ENCODE measurements around the gene VKORC1.
"Not testable (repeated sequence)": the region's sequence is repeated elsewhere in the genome, so short reads cannot be mapped to it uniquely, and the experiment has no call there.

The VKORC1 gene

GRCh38 chr16:31094424-31095120, at the start of gene VKORC1:
Gene VKORC1, minus strand, starts transcription at chr16:31094797. Its CDS starts 68 bp downstream, at chr16:31094729.
- peak; percentile 95 for DNase-seq (ENCODE audit: low spot score)

DNA sequence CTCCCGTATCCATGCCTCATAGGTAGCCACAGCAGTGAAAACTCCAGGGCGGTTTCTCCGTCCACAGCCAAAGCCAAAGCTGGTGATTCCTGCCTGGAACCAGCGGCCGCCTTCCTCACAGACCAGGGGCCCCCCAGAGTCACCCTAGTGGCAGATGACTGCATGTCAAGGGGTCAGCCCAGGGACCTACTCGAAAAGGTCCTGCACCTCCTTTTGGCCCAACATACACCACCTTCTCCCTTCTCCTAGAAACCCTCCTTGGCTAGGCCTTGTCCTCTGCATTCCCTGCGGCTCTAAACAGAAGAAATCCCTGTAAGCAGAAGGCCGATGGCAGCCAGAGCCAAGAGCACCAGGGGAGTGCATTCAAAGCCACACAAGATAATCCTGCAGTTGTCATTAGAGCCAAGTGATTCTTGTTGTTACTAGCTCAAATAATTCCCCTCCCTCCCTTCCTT, 49.1 kb upstream of the VKORC1 start:
- no peak for DNase-seq (ENCODE audit: low spot score)

DNA sequence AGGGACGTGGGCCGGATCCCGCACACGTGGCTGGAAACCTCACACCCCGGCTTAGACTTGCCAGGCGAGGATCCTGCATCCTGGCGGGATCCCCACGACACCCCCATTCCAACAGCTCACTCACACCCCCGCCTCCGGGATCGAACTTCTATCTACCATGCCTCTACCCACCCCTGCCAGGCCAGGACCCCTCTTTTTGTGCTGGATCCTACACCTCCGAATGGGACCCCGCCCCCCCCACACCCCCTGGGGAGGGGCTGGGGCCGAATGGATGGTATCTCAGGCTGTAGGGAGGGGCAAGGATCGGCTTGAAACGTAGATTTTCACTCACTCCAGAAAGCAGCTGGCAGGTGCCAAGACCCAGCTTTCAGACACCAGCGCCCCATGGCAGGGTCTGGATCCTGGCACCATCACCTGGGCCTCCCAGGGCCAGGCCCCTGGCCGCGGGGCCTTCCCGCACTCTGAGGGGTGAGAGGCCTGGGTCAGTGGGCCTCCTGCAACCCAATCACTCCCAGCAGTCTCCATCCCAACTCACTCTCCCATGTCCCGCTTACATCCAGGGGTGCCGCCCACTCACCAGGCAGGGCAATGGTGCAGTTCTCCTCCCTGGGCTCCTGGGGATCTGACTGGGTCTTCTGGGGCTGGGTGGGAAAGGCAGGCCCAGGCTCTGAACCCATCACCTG, 48.6 kb upstream of the VKORC1 start:
- DNase-seq (ENCODE audit: low spot score) = no peak

- DNase-seq (ENCODE audit: low spot score) = peak; percentile 99
These were observed 47.8 kb upstream of the VKORC1 start for GRCh38 chr16:31142109-31143010.

DNA sequence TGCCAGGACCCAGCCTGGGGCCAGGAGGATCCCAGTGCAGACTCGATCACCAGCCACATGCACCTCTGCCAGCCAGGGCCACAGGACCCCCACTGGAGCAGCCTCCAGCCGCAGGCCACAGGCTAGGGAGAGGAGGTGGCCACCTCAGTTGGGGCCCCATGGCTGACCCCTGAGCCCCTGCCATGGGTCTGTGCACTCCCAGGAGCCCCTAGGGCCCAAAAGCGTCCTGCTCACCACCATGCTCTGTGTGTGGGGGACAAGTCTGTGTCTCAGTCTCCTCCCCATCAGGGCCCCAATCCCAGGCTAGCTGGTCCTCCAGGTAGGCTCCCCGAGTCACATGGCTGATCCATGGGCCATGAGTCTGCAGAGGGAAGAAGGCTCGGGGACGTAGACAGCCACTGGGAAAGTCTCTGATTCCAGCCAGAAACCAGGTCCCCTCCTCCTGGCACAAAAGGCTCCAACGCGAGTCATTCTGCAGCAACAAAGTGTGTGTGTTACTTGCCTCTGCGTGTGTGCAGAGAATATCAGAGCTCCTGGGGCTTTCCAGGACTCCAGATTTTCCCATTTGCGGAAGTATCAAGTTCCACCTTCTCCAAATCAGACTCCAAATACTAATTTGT, 47.0 kb upstream of the VKORC1 start:
- DNase-seq (ENCODE audit: low spot score) = no peak

DNA sequence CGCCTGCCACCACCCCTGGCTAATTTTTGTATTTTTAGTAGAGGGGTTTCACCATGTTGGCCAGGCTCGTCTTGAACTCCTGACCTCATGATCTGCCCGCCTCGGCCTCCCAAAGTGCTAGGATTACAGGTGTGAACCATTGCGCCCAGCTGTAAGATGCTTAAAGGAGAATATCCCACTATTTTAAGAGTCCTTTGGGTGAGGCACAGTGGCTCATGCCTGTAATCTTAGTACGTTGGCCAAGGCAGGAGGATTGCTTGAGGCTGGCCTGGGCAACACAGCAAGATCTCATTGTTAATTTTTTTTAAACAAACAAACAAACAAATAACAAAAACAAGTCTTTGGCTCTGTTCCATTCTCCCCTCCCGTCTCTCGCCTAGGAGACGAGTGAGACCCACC, 46.5 kb upstream of the VKORC1 start:
- not testable (repeated sequence) for DNase-seq (ENCODE audit: low spot score)

GRCh38 chr16:31138621-31139578, 44.3 kb upstream of the VKORC1 start:
- DNase-seq (ENCODE audit: low spot score) = peak; percentile 42

GRCh38 chr16:31136822-31137499, 42.4 kb upstream of the VKORC1 start:
- DNase-seq (ENCODE audit: low spot score) = not testable (repeated sequence)

- no peak for DNase-seq (ENCODE audit: low spot score)
These were observed 41.7 kb upstream of the VKORC1 start for GRCh38 chr16:31136287-31136662.

- peak; percentile 67 for DNase-seq (ENCODE audit: low spot score)
These were observed 41.1 kb upstream of the VKORC1 start, which contains the start of gene PRSS8 for GRCh38 chr16:31135535-31136286. Gene PRSS8, minus strand, starts transcription at chr16:31135727. Its CDS starts 229 bp downstream, at chr16:31135498.

GRCh38 chr16:31134625-31135534, 40.3 kb upstream of the VKORC1 start:
- DNase-seq (ENCODE audit: low spot score) = peak; percentile 65

- DNase-seq (ENCODE audit: low spot score) = peak; percentile 34
These were observed 39.5 kb upstream of the VKORC1 start for GRCh38 chr16:31134091-31134571.

DNA sequence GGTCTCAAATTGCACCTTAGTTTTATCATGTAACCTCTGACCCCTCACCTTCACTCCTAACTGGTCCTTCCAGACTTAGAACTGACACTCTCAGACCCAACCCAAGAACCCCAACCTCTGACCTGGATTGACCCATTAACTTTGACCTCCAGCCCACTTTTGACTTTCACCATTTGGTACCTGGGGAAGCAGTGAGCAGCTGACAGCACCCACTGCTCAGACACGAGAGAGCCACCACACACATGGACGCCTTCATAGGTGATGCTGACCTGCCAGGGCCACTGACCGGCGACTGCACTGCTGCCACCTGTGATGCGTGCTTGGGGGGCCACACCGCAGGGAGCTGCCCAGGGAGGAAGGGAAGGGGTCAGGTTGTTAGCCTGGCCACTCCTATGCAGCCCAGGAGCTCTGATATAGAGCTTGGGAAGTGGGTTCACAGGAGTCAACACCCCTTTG, 38.5 kb upstream of the VKORC1 start:
- no peak for DNase-seq (ENCODE audit: low spot score)

- DNase-seq (ENCODE audit: low spot score) = no peak
These were observed 37.8 kb upstream of the VKORC1 start for GRCh38 chr16:31132303-31132979.

DNA sequence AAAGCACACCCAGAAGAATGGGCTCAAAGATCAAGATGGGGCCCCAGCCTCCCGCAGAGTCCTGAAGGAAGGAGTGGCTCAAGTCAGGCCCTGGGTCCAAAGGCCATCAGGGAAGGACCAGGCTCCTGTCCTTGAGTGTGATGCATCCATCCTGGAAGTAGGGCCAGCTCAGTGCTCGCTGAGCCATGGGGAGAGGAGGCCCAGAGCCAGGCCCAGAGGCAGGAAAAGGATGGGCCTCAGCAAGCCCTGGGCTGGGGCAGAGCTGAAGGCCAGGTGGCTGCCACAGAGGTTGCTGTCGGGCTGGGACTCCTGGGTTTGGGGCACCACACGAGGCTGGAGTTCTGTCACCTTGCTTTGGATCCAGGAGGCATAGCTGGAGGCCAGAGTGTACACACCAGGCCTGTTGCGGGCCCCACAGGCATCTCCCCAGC, 37.3 kb upstream of the VKORC1 start:
- no peak for DNase-seq (ENCODE audit: low spot score)

GRCh38 chr16:31131416-31131815, 36.8 kb upstream of the VKORC1 start:
- no peak for DNase-seq (ENCODE audit: low spot score)

GRCh38 chr16:31130899-31131298, 36.3 kb upstream of the VKORC1 start:
- peak; percentile 77 for DNase-seq (ENCODE audit: low spot score)
